GM21447 (cell line): Measurements from ENCODE around the gene CCDC188.

ENCODE experiments used
- ATAC-seq: cut with Tn5 transposase; IDR thresholded peaks from one replicate; pipeline ENCODE4 v1.9.1; 2021; ENCODE audit not compliant: unreplicated experiment

Gene CCDC188

GRCh38 chr22:20123366-20124082, 27.3 kb downstream of the CCDC188 start:
- no peak for ATAC-seq

- ATAC-seq, result no peak
Measured at GRCh38 chr22:20121856-20122415, 28.9 kb downstream of the CCDC188 start.

GRCh38 chr22:20118300-20119020, 32.4 kb downstream of the CCDC188 start:
- ATAC-seq, result no peak

DNA sequence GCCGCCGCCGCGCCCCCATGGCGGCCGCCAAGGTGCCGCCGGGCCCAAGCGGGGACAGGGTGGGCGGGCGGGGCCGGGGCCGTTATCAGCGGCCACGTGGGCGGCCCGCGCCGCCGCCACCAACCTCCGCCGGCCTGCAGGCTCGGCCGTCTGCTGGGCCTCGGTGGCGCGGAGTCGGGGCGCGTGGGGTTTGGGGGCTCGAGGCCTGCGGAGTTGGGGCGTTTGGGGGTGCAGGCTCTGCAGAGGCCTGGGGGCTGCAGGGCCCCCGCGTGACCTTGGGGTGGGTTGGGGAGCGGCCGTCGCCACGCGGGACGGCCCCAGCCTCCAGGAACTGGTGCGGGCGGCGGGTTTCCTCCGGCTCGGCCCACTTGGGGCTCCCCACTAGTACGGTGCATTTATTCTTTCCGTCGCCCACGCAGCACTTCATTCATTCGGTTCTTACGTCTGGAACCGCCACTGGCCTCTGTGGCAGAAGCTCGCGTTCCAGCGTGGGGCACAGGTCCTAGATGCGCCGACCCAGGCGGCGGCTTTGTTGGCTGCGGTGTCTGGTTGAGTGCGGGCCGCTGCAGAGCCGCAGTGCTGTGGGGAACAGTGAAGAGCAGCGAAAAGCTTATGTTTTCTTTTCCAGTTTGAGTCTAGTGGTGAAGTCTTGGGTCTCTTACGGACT, 33.1 kb downstream of the CCDC188 start:
- peak; percentile 14 for ATAC-seq

- ATAC-seq, result peak; percentile 72
Measured at GRCh38 chr22:20116951-20117632, 33.8 kb downstream of the CCDC188 start, which contains the start of gene TRMT2A. TRMT2A (minus strand) TSS chr22:20117226; CDS start chr22:20116906, 320 bp downstream.

DNA sequence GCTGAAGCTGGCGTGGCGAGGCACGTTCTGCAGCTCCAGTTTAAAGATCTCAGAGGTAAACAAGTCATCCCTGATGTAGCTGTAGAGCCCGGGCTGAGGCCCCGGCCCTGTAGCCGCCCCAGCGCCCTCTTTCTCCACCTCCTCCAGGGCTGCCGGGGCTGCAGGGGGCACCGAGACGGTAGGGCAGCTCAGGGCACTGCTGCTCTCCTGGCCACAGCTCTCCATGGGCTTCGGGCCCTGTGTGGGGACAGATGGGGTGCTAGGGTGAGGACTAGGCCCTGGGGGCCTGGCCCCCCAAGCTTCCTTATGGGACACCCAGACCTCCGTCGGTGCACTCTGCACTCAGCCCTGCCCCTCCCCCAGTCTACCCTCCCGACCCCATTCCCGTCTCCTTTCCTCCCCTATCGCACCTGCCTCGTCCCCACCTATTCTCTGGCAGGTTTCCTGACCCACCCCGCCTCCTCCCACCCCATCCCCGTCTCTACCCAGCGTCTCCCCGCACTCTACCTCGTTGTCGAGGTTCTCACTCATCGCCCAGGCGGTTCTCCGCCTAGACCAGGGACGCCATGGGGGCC, 34.4 kb downstream of the CCDC188 start:
- ATAC-seq, result no peak

DNA sequence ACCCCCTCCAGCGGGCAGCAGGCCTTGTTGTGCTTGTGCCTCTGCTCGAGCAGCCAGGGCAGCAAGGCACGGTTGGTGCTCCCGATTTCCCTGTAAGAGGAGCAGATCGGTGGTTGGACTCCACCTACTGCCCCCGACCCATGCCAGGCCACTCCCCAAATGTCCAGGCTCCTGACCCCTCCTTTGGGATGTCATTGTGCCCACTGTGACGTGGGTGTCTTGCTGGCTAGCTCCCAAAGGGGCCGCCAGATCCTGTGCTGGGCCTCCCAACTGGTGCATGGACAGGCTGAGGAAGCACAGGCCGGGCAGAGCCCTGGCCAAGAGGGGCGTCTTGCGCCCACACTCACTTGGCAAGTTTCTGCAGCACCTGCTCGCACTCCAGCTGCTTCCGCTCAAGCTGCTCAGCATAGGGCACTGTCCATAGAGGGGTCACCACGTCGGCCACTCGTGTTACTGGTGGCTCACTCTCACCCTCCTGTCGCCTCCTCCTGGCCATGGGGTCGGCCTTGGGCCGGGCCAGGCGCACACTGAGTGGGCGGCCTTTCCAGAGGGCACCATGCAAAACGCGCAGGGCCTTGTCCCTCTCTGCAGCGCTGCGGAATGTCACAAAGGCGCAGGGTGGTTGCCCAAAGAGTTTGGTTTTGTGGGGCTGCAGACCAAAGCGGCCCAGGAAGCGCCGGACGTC, 35.0 kb downstream of the CCDC188 start, which contains the start of gene RANBP1:
TSS of gene RANBP1 (plus strand) at position 414 of the 685 bp plus-strand sequence. CDS start at position 495, 81 bp downstream.
- ATAC-seq, result no peak

GRCh38 chr22:20114506-20115475, 36.1 kb downstream of the CCDC188 start:
- no peak for ATAC-seq

- ATAC-seq, result no peak
Measured at GRCh38 chr22:20113551-20114310, 37.1 kb downstream of the CCDC188 start.

DNA sequence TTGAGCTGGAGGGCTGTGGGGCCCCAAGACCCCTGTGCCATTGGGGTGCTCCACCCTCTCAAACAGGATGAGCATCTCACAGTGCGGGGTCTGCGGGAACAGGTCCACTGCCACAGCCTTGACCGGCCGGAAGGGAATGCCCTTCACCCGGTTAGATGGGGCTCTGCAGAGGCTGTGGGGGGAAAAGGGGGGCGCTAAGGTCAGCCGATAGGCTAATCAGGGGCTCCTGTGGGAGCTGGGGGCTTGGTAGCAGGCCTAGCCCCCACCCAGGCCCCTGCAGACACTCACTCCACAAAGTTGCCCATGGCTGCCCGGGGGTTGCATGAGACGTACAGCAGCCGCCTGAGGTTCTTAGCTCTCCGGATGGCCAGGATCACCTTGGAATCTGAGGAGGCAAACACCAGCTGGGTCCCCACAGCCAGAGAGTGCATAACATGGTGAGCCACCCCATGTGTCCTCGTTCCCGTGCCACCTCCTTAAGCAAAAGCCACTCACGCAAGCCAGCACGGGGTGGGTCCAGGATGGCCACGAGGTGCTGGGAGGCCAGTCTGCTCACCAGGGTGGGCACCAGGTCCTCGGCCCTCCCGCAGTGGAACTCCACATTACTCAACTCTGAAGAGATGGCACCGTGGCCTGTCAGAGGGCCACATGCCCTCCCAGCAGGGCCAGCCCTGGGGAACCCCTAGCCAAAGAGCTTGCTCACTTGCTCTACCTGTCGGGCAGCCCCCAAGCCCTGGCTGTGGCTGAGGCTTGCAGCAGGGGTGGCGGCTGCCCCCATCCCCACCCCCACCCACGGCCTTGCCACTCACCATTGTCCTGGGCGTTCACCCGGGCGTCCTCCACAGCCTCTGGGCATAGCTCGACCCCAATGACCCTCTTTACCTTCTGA, 38.0 kb downstream of the CCDC188 start:
- no peak for ATAC-seq

- ATAC-seq, result no peak
Measured at GRCh38 chr22:20111689-20112622, 38.9 kb downstream of the CCDC188 start.

DNA sequence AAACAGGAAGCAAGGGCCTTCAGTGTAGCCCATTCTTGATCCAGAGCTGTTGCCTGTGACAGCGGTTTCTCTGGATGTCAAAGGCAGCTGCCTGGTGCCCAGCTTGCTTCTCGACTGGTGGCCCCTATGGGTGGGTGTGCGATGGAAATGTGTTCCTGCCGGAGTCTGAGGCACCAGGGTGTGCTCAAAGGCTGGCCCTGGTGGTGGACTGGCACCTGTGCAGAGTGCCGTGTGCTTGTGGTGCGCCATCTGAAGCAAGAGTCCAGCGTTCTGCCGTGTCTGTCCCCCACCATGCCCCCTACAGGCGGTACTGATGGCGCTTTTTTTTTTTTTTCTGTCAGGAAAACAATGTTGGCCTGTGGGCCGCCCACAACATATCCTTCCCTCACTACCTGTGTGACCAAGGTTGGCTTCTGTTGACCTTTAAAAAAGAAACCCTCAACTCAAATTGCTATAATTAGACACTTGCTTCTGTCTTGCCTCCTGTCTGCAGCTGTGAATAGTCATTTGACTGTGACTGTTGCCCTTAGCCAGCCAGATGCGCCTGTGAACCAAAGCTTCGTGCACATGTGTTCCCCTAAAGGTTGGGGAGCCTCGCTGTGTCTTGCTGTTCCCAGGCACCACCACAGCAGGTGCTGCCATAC, 39.7 kb downstream of the CCDC188 start:
- ATAC-seq, result no peak

GRCh38 chr22:20110359-20110985, 40.4 kb downstream of the CCDC188 start:
- no peak for ATAC-seq

- no peak for ATAC-seq
Measured at GRCh38 chr22:20109411-20110358, 41.2 kb downstream of the CCDC188 start.
